Mucosa of descending colon (tissue), 3 donors: ENCODE measurements around the gene FOXP1. TPM values are rescaled to one million over a fixed set of nuclear protein-coding genes. Genes with fewer than 3 reads are reported as not detected.

Experiments
- ATAC-seq: fragments of 200-7000 bp; cut with Tn5 transposase; one replicate; pipeline ENCODE4 v1.9.1; 2020; ENCODE audit warnings: mild to moderate bottlenecking, moderate library complexity
- DNase-seq, 3 donors: peaks; one replicate each; pipeline ENCODE4 v3.0.0-alpha.2; 2020
- H3K36me3 ChIP-seq: fragments of 200-600 bp; one replicate; pipeline ENCODE4 v1.8.0; 2021; ENCODE audit warnings: low read depth, mild to moderate bottlenecking
- H3K4me1 ChIP-seq: fragments of 200-600 bp; one replicate; pipeline ENCODE4 v1.8.0; 2021; ENCODE audit warnings: low read depth, mild to moderate bottlenecking
- H3K4me3 ChIP-seq: fragments of 200-600 bp; one replicate; pipeline ENCODE4 v1.8.0; 2021; ENCODE audit warnings: mild to moderate bottlenecking
- H3K9me3 ChIP-seq: fragments of 200-600 bp; one replicate; pipeline ENCODE4 v1.8.0; 2021; ENCODE audit warnings: mild to moderate bottlenecking
- CTCF ChIP-seq: fragments of 200-600 bp; IDR thresholded peaks from one replicate; pipeline ENCODE4 v1.8.0; 2022; ENCODE audit warnings: antibody characterized with exemption, mild to moderate bottlenecking
- intact Hi-C, 2 donors: fragments of 100-400 bp; cut with DNase I in 1 of 2; cut with micrococcal nuclease in 1 of 2; formaldehyde crosslinking; loops; one replicate each; pipeline versions ENCODE4 v1.11.0 to v1.11.1; 2022; cut with DNase I, micrococcal nuclease
- total RNA-seq, 3 donors: library from RNA; stranded (reverse); fragmentation: NEBNext Ultra II Directional in 2 of 3; extraction: Animal tissue kit (Norgen Biotek cat#: 25700) in 2 of 3; gene quantifications; one replicate each; pipeline versions ENCODE4 v1.2.1 to v1.2.4, GENCODE V29; 2021 to 2023
- donor health status: DM: no; HTN: no; CAD: no; lungs with moderate emphysema.
- donor health status: DM: no; HTN: no; CAD: no.
- donor health status: DM: no; HTN: yes; CAD: no.

The FOXP1 gene
- total RNA-seq, 3 donors from 2014 or later: 133 to 217 (median 214) TPM

- Histone ChIP-seq H3K4me1 (peaks cover 75% of the 10 kb centered on the region), H3K9me3 (no peaks in the 10 kb centered on the region), H3K36me3 (no peaks in the 10 kb centered on the region), H3K4me3 (no peak overlapping the region)
- ATAC-seq (peak; percentile 21), DNase-seq (no peak)
- intact Hi-C loops: loop anchor here in 1 of 2 donors (10.0 kb wide), 1 partner anchor 534 kb away; the partner anchor contains the start of gene FOXP1
- TF ChIP-seq CTCF: no peak
Observed at GRCh38 chr3:71050538-71051258, 532.8 kb downstream of the FOXP1 start.

GRCh38 chr3:71050166-71050537 lies 533.4 kb downstream of the FOXP1 start:
- peaks cover 79% of the 10 kb centered on the region for H3K4me1 ChIP-seq
- DNase-seq: no peak
- H3K4me3 ChIP-seq: no peak overlapping the region
- H3K9me3 ChIP-seq: no peaks in the 10 kb centered on the region
- TF ChIP-seq CTCF: no peak
- no peak for ATAC-seq
- no peaks in the 10 kb centered on the region for H3K36me3 ChIP-seq
- intact Hi-C loops: loop anchor here in 1 of 2 donors (10.0 kb wide), 1 partner anchor 535 kb away; the partner anchor contains the start of gene FOXP1

GRCh38 chr3:71048948-71049347 lies 534.6 kb downstream of the FOXP1 start:
- intact Hi-C loops: no loop called here
- DNase-seq (peak in 2 of 3 donors; percentile 60 to 74), ATAC-seq (peak; percentile 84)
- H3K4me3 ChIP-seq: no peak overlapping the region
- peaks cover 78% of the 10 kb centered on the region for H3K4me1 ChIP-seq
- no peaks in the 10 kb centered on the region for H3K36me3 ChIP-seq
- no peaks in the 10 kb centered on the region for H3K9me3 ChIP-seq
- TF ChIP-seq CTCF: no peak

- DNase-seq (no peak), ATAC-seq (no peak)
- Histone ChIP-seq H3K4me1 (peaks cover 72% of the 10 kb centered on the region), H3K4me3 (no peak overlapping the region), H3K9me3 (no peaks in the 10 kb centered on the region), H3K36me3 (no peaks in the 10 kb centered on the region)
- TF ChIP-seq CTCF: no peak
- intact Hi-C loops: no loop called here
Observed at GRCh38 chr3:71047616-71048531, 535.7 kb downstream of the FOXP1 start.

- no peaks in the 10 kb centered on the region for H3K9me3 ChIP-seq
- intact Hi-C loops: no loop called here
- H3K4me3 ChIP-seq: no peak overlapping the region
- no peaks in the 10 kb centered on the region for H3K36me3 ChIP-seq
- ATAC-seq (no peak), DNase-seq (peak in 1 of 3 donors; percentile 53)
- TF ChIP-seq CTCF: no peak
- H3K4me1 ChIP-seq: peaks cover 63% of the 10 kb centered on the region
Observed at GRCh38 chr3:71046791-71047190, 536.7 kb downstream of the FOXP1 start.
